C4-2B (cell line): Measurements from ENCODE around the gene HNRNPA0.
A peak's percentile ranks its signal among the peaks of the same experiment; 100 is the strongest.

Experiments
- H3K27ac ChIP-seq: fragments of 450-650 bp; 2 replicates; pipeline ENCODE4 v1.5.1; 2017
- ZFX ChIP-seq: fragments of 450-650 bp; IDR thresholded peaks from 2 replicates; pipeline ENCODE4 v1.6.1; 2017
- TF ChIP-seq, protein P1 (sequence below): fragments of 450-650 bp; conservative IDR thresholded peaks from 2 replicates; pipeline ENCODE4 v1.5.1; 2017; ENCODE audit warnings: mild to moderate bottlenecking

HNRNPA0 gene

DNA sequence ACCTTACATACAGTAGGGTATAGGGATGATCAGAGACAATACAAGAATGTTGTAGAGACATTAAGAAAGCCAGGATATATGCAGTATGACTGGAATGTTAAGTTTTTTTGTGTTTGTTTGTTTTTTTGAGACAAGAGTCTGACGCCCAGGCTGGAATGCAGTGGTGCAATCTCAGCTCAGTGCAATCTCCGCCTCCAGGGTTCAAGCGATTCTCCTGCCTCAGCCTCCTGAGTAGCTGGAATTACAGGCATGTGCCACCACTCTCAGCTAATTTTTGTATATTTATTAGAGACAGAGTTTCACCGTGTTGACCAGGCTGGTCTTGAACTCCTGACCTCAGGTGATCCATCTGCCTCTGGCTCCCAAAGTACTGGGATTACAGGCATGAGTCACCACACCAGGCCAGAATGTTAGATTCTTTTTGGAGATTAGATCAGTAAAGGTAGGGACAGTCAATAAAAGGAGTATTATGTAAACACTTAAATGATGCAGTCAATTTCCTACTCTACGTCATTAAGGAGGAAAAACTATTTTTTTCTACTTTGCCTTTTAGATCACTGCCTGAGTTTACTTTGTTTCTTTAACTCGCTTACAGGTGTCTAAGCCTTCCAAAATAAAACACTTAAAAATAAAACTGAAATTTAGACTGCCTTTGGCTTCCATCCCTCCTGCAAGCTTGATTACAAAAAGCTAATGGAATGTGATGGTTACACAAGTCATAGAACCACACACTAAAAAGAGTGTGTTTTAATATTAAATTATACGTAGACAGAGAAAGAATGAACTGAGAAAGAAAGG, 6.8 kb upstream of the HNRNPA0 start:
- no peak for TF ChIP-seq ZFX
- TF ChIP-seq, protein P1, sequence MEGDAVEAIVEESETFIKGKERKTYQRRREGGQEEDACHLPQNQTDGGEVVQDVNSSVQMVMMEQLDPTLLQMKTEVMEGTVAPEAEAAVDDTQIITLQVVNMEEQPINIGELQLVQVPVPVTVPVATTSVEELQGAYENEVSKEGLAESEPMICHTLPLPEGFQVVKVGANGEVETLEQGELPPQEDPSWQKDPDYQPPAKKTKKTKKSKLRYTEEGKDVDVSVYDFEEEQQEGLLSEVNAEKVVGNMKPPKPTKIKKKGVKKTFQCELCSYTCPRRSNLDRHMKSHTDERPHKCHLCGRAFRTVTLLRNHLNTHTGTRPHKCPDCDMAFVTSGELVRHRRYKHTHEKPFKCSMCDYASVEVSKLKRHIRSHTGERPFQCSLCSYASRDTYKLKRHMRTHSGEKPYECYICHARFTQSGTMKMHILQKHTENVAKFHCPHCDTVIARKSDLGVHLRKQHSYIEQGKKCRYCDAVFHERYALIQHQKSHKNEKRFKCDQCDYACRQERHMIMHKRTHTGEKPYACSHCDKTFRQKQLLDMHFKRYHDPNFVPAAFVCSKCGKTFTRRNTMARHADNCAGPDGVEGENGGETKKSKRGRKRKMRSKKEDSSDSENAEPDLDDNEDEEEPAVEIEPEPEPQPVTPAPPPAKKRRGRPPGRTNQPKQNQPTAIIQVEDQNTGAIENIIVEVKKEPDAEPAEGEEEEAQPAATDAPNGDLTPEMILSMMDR: no peak
- H3K27ac ChIP-seq: no peak overlapping the region

DNA sequence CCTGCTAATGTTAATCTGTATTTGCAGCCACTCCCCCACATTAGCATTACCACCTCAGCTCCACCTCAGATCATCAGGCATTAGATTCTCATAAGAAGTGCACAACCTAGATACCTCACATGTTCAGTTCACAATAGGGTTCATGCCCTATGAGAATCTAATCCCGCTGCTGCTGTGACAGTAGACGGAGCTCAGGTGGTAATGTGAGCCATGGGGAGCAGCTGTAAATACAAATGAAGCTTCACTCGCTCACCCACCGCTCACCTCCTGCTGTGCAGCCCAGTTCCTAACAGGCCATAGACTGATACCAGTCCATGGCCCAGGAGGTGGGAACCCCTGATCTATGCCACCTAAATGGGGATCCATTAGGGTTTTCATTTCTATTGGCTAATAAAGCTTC, 6.1 kb upstream of the HNRNPA0 start:
- TF ChIP-seq, protein P1: no peak
- no peak for TF ChIP-seq ZFX
- no peak overlapping the region for H3K27ac ChIP-seq

DNA sequence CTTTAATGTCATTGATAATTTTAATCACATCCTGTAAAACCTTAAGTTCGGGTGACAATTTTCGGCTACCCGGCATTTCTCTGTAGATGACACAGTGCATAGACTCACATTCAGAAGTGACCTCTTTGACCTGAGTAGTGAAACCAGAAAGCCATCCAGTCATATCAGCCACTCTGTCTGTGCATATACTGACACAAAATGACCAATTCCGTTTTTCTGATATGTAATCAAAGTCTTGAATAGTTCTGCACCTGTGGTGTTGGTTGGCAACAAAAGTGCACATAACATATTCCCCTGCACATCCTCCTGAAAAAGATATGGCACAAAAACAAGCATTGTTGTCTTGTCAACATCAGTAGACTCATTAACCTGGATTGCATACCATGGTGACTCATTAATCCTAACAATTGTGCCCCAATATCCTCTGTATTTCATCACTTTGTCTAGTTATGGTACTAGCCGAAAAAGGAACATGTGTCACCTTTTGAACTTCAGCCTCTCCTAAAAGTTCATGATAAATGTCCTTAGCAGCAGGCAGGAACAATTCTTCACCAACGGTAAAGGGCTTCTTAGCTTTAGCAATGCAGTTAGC, 4.6 kb upstream of the HNRNPA0 start:
- no peak for TF ChIP-seq ZFX
- TF ChIP-seq, protein P1: no peak
- no peak overlapping the region for H3K27ac ChIP-seq

DNA sequence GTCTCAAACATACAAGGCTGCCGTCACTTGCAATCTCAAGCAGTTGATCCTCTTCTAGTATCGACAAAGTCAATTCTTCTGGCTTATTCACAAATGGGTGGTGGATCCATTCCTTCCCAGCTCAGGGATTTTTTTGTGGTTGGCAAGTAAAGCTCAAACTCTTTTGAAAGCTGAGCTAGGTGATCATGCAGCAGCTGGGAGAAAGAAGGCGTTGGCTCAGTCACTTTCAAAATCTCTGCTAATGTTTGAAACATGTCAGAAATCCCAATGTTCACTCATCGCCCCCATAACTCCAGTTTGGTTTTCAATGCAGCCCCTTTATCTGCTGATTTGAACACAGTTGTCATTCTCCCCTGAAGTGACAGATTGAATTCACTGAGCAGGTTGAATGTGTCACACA, 4.0 kb upstream of the HNRNPA0 start:
- no peak for TF ChIP-seq ZFX
- TF ChIP-seq, protein P1: no peak
- H3K27ac ChIP-seq: no peak overlapping the region

DNA sequence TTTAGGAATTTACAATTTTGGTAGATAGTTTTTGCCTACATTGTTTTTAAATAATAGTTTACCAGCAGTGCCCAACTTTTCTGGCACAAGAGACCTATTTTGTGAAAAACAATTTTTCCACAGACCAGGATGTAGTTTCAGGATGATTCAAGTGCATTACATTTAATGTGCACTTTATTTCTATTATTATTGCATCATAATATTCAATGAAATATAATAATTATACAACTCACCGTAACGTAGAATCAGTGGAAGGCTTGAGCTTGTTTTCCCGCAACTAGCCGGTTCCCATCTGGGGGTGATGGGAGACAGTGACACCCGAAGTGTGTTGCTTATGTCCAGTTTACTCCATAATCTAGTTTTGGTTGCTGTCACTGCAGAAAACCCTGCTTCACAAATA, 3.5 kb upstream of the HNRNPA0 start:
- TF ChIP-seq ZFX: no peak
- TF ChIP-seq, protein P1: no peak
- H3K27ac ChIP-seq: no peak overlapping the region

DNA sequence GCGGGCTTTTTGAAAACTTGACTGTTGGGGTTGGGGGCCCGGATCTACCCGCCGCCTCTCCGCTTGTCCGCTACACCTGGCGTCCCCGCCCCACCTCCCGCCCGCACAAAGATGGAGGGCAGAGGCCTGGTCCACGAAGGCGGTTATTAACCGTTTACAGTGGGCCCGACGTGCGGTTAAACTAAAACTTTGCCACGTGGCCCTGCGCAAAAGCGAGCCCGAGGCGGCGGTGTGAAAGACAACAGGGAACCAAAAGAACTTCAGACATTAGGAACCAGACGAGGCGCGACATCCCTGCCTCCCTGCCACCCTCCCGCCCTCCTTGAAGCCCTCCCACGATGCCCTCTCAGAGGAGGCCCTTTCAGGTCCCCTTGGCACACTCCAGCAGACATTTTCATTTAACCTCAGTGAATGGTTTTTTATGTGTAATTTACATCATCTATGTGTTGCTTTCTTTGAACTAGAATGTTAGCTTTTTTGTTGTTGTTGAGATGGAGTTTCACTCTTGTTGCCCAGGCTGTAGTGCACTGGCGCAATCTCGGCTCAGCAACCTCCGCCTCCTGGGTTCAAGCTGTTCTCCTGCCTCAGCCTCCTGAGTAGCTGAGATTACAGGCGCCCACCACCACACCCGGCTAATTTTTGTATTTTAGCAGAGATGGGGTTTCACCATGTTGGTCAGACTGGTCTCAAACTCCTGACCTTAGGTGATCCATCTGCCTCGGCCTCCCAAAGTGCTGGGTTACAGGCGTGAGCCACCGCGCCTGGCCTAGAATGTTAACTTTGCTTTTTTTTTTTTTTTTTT, 999 bp upstream of the HNRNPA0 start:
- H3K27ac ChIP-seq: peak overlapping the region; percentile 96

More for the DNA sequence above, 999 bp upstream of the HNRNPA0 start:
- TF ChIP-seq, protein P1: no peak
- TF ChIP-seq ZFX: peak; percentile 22; the same call in 1 of the 2 replicates
